ENCODE results near the gene KCNQ5.

DNA sequence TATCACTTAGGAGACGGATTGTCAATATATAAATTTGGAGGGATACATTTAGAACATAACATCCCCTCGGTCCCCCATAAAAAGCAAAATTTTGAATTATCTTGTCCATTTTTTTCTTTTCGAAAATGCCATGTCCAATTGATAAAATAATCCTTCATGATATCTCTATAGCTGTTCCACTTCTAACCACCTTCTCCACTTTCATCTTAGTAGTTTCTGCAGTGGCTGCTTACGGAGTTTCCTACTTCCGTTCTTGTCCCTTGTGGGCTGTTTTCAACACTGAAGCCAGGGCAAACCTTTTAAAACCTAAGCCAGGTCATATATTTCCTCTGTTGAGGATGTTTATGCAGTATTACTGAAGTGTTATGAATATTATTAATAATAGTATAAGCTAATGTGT is 37.9 kb downstream of the KCNQ5 start:
- TF ChIP-seq CTCF (IDR thresholded peaks at IDR 0.05; ENCODE audit: insufficient read depth, low read length, poor library complexity, severe bottlenecking) (no peak), EZH2phosphoT487 (conservative IDR thresholded peaks at IDR 0.05; ENCODE audit: low read length) (no peak)

Measured in SU-DHL-6 (cell line).